ENCODE data around the gene SCRN1.

DNA sequence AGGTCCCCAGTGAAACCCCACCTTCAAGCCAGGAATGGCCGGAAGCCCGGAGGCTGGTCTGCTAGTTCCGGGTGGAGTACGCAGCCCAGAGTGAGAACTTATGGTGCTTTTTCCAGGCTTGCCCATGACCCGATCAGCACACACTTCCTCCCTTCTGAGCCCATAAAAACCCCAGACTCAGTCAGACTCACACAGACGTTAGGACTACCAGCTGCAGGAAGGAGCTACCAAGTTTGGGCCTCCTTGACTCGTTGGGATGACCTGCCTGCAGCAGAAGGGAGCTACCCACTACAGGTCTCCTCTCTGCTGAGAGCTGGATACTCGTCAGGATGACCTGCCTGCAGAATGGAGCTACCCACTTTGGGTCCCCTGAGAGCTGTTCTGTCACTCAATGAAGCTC lies 39.1 kb downstream of the SCRN1 start:
- TF ChIP-seq EZH2 (IDR thresholded peaks at IDR 0.05; ENCODE audit: borderline replicate concordance, low read length), result no peak
- TF ChIP-seq, protein P1, sequence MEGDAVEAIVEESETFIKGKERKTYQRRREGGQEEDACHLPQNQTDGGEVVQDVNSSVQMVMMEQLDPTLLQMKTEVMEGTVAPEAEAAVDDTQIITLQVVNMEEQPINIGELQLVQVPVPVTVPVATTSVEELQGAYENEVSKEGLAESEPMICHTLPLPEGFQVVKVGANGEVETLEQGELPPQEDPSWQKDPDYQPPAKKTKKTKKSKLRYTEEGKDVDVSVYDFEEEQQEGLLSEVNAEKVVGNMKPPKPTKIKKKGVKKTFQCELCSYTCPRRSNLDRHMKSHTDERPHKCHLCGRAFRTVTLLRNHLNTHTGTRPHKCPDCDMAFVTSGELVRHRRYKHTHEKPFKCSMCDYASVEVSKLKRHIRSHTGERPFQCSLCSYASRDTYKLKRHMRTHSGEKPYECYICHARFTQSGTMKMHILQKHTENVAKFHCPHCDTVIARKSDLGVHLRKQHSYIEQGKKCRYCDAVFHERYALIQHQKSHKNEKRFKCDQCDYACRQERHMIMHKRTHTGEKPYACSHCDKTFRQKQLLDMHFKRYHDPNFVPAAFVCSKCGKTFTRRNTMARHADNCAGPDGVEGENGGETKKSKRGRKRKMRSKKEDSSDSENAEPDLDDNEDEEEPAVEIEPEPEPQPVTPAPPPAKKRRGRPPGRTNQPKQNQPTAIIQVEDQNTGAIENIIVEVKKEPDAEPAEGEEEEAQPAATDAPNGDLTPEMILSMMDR (conservative IDR thresholded peaks at IDR 0.05 in 1 of 2, IDR thresholded peaks at IDR 0.05 in 1 of 2; ENCODE audit: extremely low read depth in 1 of 2, insufficient read depth in 1 of 2, low read depth in 1 of 2, low read length in 2 of 2), result no peak

Data from mammary epithelial cell (primary cell).